Endothelial cell of umbilical vein (primary cell): ENCODE data around the gene RCVRN. TPM values are rescaled to one million over a fixed set of nuclear protein-coding genes. Genes with fewer than 3 reads are reported as not detected.

Experiments
- BruUV-seq: library from RNA; stranded (reverse); fragments of 400-500 nt; replicated peaks from 2 replicates; lab custom pipeline; 2021; lab: Mats Ljungman, UMichigan
- CTCF ChIA-PET: fragments of 300-600, 350-600 bp; sonication (Branson Sonifier 250); formaldehyde crosslinking; loops from one replicate; lab custom pipeline; 2021; ENCODE audit warnings: antibody characterized with exemption, inconsistent platforms; lab: Charles Lee
- POLR2A ChIA-PET: fragments of 300-600, 350-600 bp; sonication (Branson Sonifier 250); formaldehyde crosslinking; loops from one replicate; lab custom pipeline; 2021; ENCODE audit warnings: antibody characterized with exemption, inconsistent platforms; lab: Charles Lee
- DNase-seq: peaks from one replicate; pipeline ENCODE4 v3.0.0-alpha.2; 2011; ENCODE audit warnings: low read depth, low spot score
- FAIRE-seq: peaks from 2 replicates; lab custom pipeline; 2011; peaks lifted over from hg19 to GRCh38; lab: Jason Lieb, UNC
- H2AFZ ChIP-seq: 2 replicates; pipeline ENCODE4 v1.6.0; 2012; ENCODE audit warnings: low read depth, low read length, control low read depth, inconsistent platforms
- H3K27ac ChIP-seq: 2 replicates; pipeline ENCODE4 v1.5.1; 2011; ENCODE audit warnings: low read depth, mild to moderate bottlenecking, control low read depth, low read length, moderate library complexity; ENCODE audit not compliant: insufficient read depth
- H3K27me3 ChIP-seq, 2 experiments: 2 replicates each; pipeline versions ENCODE4 v1.6.0 to v1.6.1; 2011; ENCODE audit warnings: low read length in 2 of 2, mixed read lengths in 1 of 2; ENCODE audit not compliant: control insufficient read depth in 2 of 2, insufficient read depth in 2 of 2
- H3K36me3 ChIP-seq, 2 experiments: 2 replicates in 1 of 2; 3 replicates in 1 of 2; pipeline ENCODE4 v1.5.1; 2011; ENCODE audit warnings: low read length in 2 of 2, mild to moderate bottlenecking in 1 of 2, moderate library complexity in 1 of 2; ENCODE audit not compliant: control insufficient read depth in 2 of 2, insufficient read depth in 2 of 2; ENCODE audit errors: extremely low read depth in 1 of 2
- H3K4me1 ChIP-seq: 3 replicates; pipeline ENCODE4 v1.5.1; 2011; ENCODE audit warnings: mild to moderate bottlenecking, low read length; ENCODE audit not compliant: control insufficient read depth, insufficient read depth; ENCODE audit errors: extremely low read depth
- H3K4me2 ChIP-seq: 2 replicates; pipeline ENCODE4 v1.6.1; 2011; ENCODE audit warnings: low read length, control low read depth, mixed read lengths; ENCODE audit not compliant: insufficient read depth
- H3K4me3 ChIP-seq, 3 experiments: fragments of 200-600 bp in 1 of 3; sonication (generic), shearing (Covaris generic) in 1 of 3; replicated peaks in 1 of 3; 2 replicates each; pipeline ENCODE4 v1.5.1; 2011 to 2016; ENCODE audit warnings: control low read depth in 3 of 3, low read length in 3 of 3, mild to moderate bottlenecking in 2 of 3, inconsistent platforms in 1 of 3, low read depth in 1 of 3, moderate library complexity in 1 of 3; ENCODE audit not compliant: insufficient read depth in 1 of 3
- H3K79me2 ChIP-seq: 2 replicates; pipeline ENCODE4 v1.6.0; 2012; ENCODE audit warnings: low read length, inconsistent platforms; ENCODE audit not compliant: control insufficient read depth, insufficient read depth
- H3K9ac ChIP-seq: replicated peaks from 2 replicates; pipeline ENCODE3; 2011; ENCODE audit warnings: low read length, control low read depth; ENCODE audit not compliant: insufficient read depth; ENCODE audit errors: extremely low read depth
- H3K9me1 ChIP-seq: replicated peaks from 3 replicates; pipeline ENCODE4 v1.6.0; 2011; ENCODE audit warnings: mild to moderate bottlenecking, low read length; ENCODE audit not compliant: control insufficient read depth, insufficient read depth; ENCODE audit errors: extremely low read depth
- H3K9me3 ChIP-seq: replicated peaks from 2 replicates; pipeline ENCODE4 v1.5.1; 2012; ENCODE audit warnings: low read length, inconsistent platforms; ENCODE audit not compliant: control insufficient read depth, insufficient read depth
- H4K20me1 ChIP-seq: replicated peaks from 2 replicates; pipeline ENCODE3; 2011; ENCODE audit warnings: mild to moderate bottlenecking, low read length; ENCODE audit not compliant: control insufficient read depth, insufficient read depth; ENCODE audit errors: extremely low read depth
- FOS ChIP-seq: IDR thresholded peaks from 2 replicates; pipeline ENCODE4 v1.6.1; 2011; ENCODE audit warnings: mild to moderate bottlenecking, low read length, moderate library complexity, borderline replicate concordance; ENCODE audit not compliant: insufficient read depth
- JUN ChIP-seq: IDR thresholded peaks from 2 replicates; pipeline ENCODE4 v1.6.1; 2011; ENCODE audit warnings: borderline replicate concordance, low read depth; ENCODE audit not compliant: insufficient read length, insufficient read depth
- MAX ChIP-seq: IDR thresholded peaks from 2 replicates; pipeline ENCODE4 v1.6.1; 2011; ENCODE audit not compliant: insufficient read depth, insufficient read length
- MYC ChIP-seq: IDR thresholded peaks from one replicate; pipeline ENCODE4 v1.6.1; 2011; ENCODE audit warnings: mild to moderate bottlenecking, low read depth, low read length
- POLR2AphosphoS5 ChIP-seq: IDR thresholded peaks from 2 replicates; pipeline ENCODE4 v1.6.1; 2012; ENCODE audit warnings: low read depth, mild to moderate bottlenecking, control low read depth, low read length, moderate library complexity; ENCODE audit not compliant: insufficient read depth
- dilution Hi-C: fragments of 300-500 bp; cut with MboI; formaldehyde crosslinking; loops from one replicate; pipeline ENCODE4 v1.15.0; 2019; ENCODE audit warnings: low sequenced_read_pairs; ENCODE audit not compliant: extremely low pct_ligation_motif_present
- intact Hi-C: fragments of 100-400 bp; cut with micrococcal nuclease; formaldehyde crosslinking; loops from one replicate; pipeline ENCODE4 v1.10.0; 2022
- polyA plus RNA-seq, 4 experiments: library from polyadenylated mRNA; depleted of rRNA in 3 of 4; stranded (reverse) in 3 of 4; unstranded in 1 of 4; fragments of >200 nt; gene quantifications; 2 replicates each; pipeline versions ENCODE4 v1.2.1 to v1.2.3, GENCODE V29; 2011 to 2012; ENCODE audit warnings: missing spikeins in 1 of 4
- total RNA-seq: library from RNA; stranded (reverse); gene quantifications from 2 replicates; pipeline ENCODE4 v1.2.3, GENCODE V29; 2021
- TF ChIP-seq, protein P1 (sequence below), 2 donors: IDR thresholded peaks; 1 replicate in 1 of 2; 2 replicates in 1 of 2; pipeline ENCODE4 v1.5.1; 2011; ENCODE audit warnings: low read length in 2 of 2, mild to moderate bottlenecking in 2 of 2, moderate library complexity in 2 of 2, control low read depth in 1 of 2, inconsistent platforms in 1 of 2, low read depth in 1 of 2; ENCODE audit not compliant: insufficient read depth in 1 of 2; ENCODE audit errors: extremely low read depth in 1 of 2

RCVRN gene
- total and polyA plus RNA-seq, 2 donors (not counting 3 experiments of a cell fraction or from before 2014, with no cell fraction given): not detected

DNA sequence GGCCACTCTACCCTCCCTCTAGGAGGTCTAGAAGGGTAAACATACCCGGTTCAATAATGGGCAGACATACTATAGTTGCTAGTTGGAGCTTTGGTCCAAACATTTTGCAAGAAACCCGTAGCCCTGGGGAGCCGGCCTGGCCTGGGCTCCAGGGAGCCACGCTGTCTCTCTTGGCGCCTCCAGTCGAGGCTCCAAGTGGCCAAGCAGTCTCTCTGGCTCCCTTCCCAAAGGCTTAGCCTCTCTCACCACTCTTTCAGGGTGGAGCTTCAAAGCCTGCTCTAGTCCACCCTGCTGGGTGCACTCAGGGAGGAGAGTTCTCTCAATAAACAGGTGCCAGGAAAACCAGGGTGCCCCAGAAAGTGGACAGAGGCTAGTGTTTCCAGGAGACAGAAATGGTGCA is 32.2 kb downstream of the RCVRN start:
- no peak for DNase-seq
- CTCF ChIA-PET: no interaction called here
- intact Hi-C loops: no loop called here

More for the DNA sequence above, 32.2 kb downstream of the RCVRN start:
- H3K4me2 ChIP-seq: no peak overlapping the region
- H3K4me3 ChIP-seq: no peak overlapping the region
- H4K20me1 ChIP-seq: no peaks in the 10 kb centered on the region
- H2AFZ ChIP-seq: no peak overlapping the region
- H3K9ac ChIP-seq: no peak overlapping the region
- POLR2A ChIA-PET: no interaction called here
- TF ChIP-seq POLR2AphosphoS5: no peak
- TF ChIP-seq FOS: no peak
- TF ChIP-seq MAX: no peak
- TF ChIP-seq, protein P1, sequence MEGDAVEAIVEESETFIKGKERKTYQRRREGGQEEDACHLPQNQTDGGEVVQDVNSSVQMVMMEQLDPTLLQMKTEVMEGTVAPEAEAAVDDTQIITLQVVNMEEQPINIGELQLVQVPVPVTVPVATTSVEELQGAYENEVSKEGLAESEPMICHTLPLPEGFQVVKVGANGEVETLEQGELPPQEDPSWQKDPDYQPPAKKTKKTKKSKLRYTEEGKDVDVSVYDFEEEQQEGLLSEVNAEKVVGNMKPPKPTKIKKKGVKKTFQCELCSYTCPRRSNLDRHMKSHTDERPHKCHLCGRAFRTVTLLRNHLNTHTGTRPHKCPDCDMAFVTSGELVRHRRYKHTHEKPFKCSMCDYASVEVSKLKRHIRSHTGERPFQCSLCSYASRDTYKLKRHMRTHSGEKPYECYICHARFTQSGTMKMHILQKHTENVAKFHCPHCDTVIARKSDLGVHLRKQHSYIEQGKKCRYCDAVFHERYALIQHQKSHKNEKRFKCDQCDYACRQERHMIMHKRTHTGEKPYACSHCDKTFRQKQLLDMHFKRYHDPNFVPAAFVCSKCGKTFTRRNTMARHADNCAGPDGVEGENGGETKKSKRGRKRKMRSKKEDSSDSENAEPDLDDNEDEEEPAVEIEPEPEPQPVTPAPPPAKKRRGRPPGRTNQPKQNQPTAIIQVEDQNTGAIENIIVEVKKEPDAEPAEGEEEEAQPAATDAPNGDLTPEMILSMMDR (IDR thresholded peaks at IDR 0.05; ENCODE audit: extremely low read depth in 1 of 2, insufficient read depth in 1 of 2, low read depth in 1 of 2, low read length in 2 of 2): no peak
- no peak for TF ChIP-seq MYC
- TF ChIP-seq JUN: no peak
- H3K27ac ChIP-seq: no peak overlapping the region
- H3K9me3 ChIP-seq: no peaks in the 10 kb centered on the region
- dilution Hi-C loops: no loop called here
- H3K36me3 ChIP-seq: no peaks in the 10 kb centered on the region
- no peaks in the 10 kb centered on the region for H3K9me1 ChIP-seq
- BruUV-seq: no TSS peak
- no peaks in the 10 kb centered on the region for H3K4me1 ChIP-seq
- FAIRE-seq: no peak
- no peaks in the 10 kb centered on the region for H3K27me3 ChIP-seq
- H3K79me2 ChIP-seq: no peaks in the 10 kb centered on the region
